ENCODE data around the gene AZIN2. TPM values are rescaled to one million over a fixed set of nuclear protein-coding genes. Genes with fewer than 3 reads are reported as not detected.

AZIN2 gene
- total and polyA plus RNA-seq, 2 of the 13 experiments (the other 11 are each of a cell fraction or from before 2014, with no cell fraction given) = 1.7 to 3.5 TPM

- TF ChIP-seq ZNF317 (CRISPR knock-in tag; IDR thresholded peaks at IDR 0.05) = peak; percentile 72; the same call in 1 of the 2 replicates
- peak; percentile 93 for TF ChIP-seq E2F1 (CRISPR knock-in tag; IDR thresholded peaks at IDR 0.05)
- TF ChIP-seq KDM5A (IDR thresholded peaks at IDR 0.05; ENCODE audit: borderline replicate concordance, low read length) = 0 out of 2 replicates have a peak, but pooled peaks have one; percentile 17
- TF ChIP-seq ZNF264 (CRISPR knock-in tag; IDR thresholded peaks at IDR 0.05) = peak; percentile 47; the same call in 1 of the 2 replicates
- TF ChIP-seq POLR2AphosphoS5 (IDR thresholded peaks at IDR 0.05; ENCODE audit: low read depth, low read length) = peak; percentile 71
- peak; percentile 66; the same call in 1 of the 2 replicates for TF ChIP-seq MEIS2 (CRISPR knock-in tag; IDR thresholded peaks at IDR 0.05)
- peak; percentile 100 for TF ChIP-seq PBX2 (CRISPR knock-in tag; IDR thresholded peaks at IDR 0.05)
- TF ChIP-seq ZSCAN30 (CRISPR knock-in tag; IDR thresholded peaks at IDR 0.05) = peak; percentile 83; the same call in 1 of the 2 replicates
- no peak for TF ChIP-seq U2AF2 (IDR thresholded peaks at IDR 0.05; ENCODE audit: low read depth, low read length)
- peak; percentile 94 for TF ChIP-seq ZNF230 (CRISPR knock-in tag; IDR thresholded peaks at IDR 0.05)
- no peak for TF ChIP-seq USF2 (IDR thresholded peaks at IDR 0.05; ENCODE audit: low read depth, low read length)
- peak; percentile 43; the same call in 1 of the 2 replicates for TF ChIP-seq USF2 (CRISPR knock-in tag; IDR thresholded peaks at IDR 0.05; ENCODE audit: borderline replicate concordance)
- TF ChIP-seq, protein P1, sequence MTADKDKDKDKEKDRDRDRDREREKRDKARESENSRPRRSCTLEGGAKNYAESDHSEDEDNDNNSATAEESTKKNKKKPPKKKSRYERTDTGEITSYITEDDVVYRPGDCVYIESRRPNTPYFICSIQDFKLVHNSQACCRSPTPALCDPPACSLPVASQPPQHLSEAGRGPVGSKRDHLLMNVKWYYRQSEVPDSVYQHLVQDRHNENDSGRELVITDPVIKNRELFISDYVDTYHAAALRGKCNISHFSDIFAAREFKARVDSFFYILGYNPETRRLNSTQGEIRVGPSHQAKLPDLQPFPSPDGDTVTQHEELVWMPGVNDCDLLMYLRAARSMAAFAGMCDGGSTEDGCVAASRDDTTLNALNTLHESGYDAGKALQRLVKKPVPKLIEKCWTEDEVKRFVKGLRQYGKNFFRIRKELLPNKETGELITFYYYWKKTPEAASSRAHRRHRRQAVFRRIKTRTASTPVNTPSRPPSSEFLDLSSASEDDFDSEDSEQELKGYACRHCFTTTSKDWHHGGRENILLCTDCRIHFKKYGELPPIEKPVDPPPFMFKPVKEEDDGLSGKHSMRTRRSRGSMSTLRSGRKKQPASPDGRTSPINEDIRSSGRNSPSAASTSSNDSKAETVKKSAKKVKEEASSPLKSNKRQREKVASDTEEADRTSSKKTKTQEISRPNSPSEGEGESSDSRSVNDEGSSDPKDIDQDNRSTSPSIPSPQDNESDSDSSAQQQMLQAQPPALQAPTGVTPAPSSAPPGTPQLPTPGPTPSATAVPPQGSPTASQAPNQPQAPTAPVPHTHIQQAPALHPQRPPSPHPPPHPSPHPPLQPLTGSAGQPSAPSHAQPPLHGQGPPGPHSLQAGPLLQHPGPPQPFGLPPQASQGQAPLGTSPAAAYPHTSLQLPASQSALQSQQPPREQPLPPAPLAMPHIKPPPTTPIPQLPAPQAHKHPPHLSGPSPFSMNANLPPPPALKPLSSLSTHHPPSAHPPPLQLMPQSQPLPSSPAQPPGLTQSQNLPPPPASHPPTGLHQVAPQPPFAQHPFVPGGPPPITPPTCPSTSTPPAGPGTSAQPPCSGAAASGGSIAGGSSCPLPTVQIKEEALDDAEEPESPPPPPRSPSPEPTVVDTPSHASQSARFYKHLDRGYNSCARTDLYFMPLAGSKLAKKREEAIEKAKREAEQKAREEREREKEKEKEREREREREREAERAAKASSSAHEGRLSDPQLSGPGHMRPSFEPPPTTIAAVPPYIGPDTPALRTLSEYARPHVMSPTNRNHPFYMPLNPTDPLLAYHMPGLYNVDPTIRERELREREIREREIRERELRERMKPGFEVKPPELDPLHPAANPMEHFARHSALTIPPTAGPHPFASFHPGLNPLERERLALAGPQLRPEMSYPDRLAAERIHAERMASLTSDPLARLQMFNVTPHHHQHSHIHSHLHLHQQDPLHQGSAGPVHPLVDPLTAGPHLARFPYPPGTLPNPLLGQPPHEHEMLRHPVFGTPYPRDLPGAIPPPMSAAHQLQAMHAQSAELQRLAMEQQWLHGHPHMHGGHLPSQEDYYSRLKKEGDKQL (CRISPR knock-in tag; IDR thresholded peaks at IDR 0.05; ENCODE audit: low read depth) = no peak
- no peak for TF ChIP-seq ZNF260 (CRISPR knock-in tag; IDR thresholded peaks at IDR 0.05; ENCODE audit: borderline replicate concordance, low read depth)
- no peak; the same call in 1 of the 2 replicates for TF ChIP-seq ZNF782 (CRISPR knock-in tag; IDR thresholded peaks at IDR 0.05; ENCODE audit: borderline replicate concordance)
- peak; percentile 95 for TF ChIP-seq NFKB2 (CRISPR knock-in tag; IDR thresholded peaks at IDR 0.05; ENCODE audit: borderline replicate concordance)
- no peak for TF ChIP-seq MAFG (CRISPR knock-in tag; IDR thresholded peaks at IDR 0.05)
- TF ChIP-seq ZNF713 (CRISPR knock-in tag; IDR thresholded peaks at IDR 0.05) = 0 out of 2 replicates have a peak, but pooled peaks have one; percentile 88
- peak; percentile 85 for TF ChIP-seq TBX3 (IDR thresholded peaks at IDR 0.05; ENCODE audit: borderline replicate concordance)
Measured at GRCh38 chr1:33036526-33037503, 44.1 kb upstream of the AZIN2 start, which contains the start of gene AK2 (continued).

All from HepG2 (cell line).